Endodermal cell (in vitro differentiated cells): ENCODE measurements around the gene GPR50. TPM values are rescaled to one million over a fixed set of nuclear protein-coding genes. Genes with fewer than 3 reads are reported as not detected.

Experiments used
- DNase-seq: peaks from one replicate; pipeline ENCODE4 v3.0.0-alpha.2; 2017
- H3K27ac ChIP-seq: 2 replicates; pipeline ENCODE4 v1.5.1; 2013; ENCODE audit warnings: mild to moderate bottlenecking, low read depth, low read length, moderate library complexity
- H3K27me3 ChIP-seq: 2 replicates; pipeline ENCODE4 v1.6.1; 2013; ENCODE audit warnings: mild to moderate bottlenecking, low read length, moderate library complexity; ENCODE audit not compliant: insufficient read depth, control insufficient read depth, poor library complexity, severe bottlenecking
- H3K36me3 ChIP-seq: 2 replicates; pipeline ENCODE4 v1.7.0; 2013; ENCODE audit warnings: mild to moderate bottlenecking, low read length, moderate library complexity; ENCODE audit not compliant: control insufficient read depth, insufficient read depth
- H3K4me1 ChIP-seq: one replicate; pipeline ENCODE4 v1.7.0; 2013; ENCODE audit warnings: low read length; ENCODE audit not compliant: control insufficient read depth, insufficient read depth
- H3K4me3 ChIP-seq: 2 replicates; pipeline ENCODE4 v1.5.1; 2013; ENCODE audit warnings: mild to moderate bottlenecking, low read length, moderate library complexity
- H3K9ac ChIP-seq: 2 replicates; pipeline ENCODE4 v1.6.1; 2013; ENCODE audit warnings: mild to moderate bottlenecking, low read length, moderate library complexity; ENCODE audit not compliant: poor library complexity, severe bottlenecking; ENCODE audit errors: extremely low read depth
- H3K9me3 ChIP-seq: 2 replicates; pipeline ENCODE4 v1.6.1; 2013; ENCODE audit warnings: mild to moderate bottlenecking, low read length, moderate library complexity; ENCODE audit not compliant: control insufficient read depth
- H3K27ac Mint-ChIP-seq: 2 replicates; pipeline ENCODE4 v1.8.0; 2020; ENCODE audit warnings: mixed read lengths
- H3K27me3 Mint-ChIP-seq: 2 replicates; pipeline ENCODE4 v1.8.0; 2021; ENCODE audit warnings: mild to moderate bottlenecking, mixed read lengths; ENCODE audit not compliant: insufficient read depth
- H3K36me3 Mint-ChIP-seq: 2 replicates; pipeline ENCODE4 v1.8.0; 2020; ENCODE audit warnings: low read depth, mixed read lengths
- H3K4me1 Mint-ChIP-seq: 2 replicates; pipeline ENCODE4 v1.8.0; 2020; ENCODE audit warnings: mixed read lengths
- H3K4me3 Mint-ChIP-seq: 2 replicates; pipeline ENCODE4 v1.8.0; 2020; ENCODE audit warnings: mild to moderate bottlenecking, moderate library complexity, mixed read lengths
- H3K9me3 Mint-ChIP-seq: 2 replicates; pipeline ENCODE4 v1.8.0; 2020; ENCODE audit warnings: mild to moderate bottlenecking, mixed read lengths
- WGBS, 2 experiments: methylation state at CpG; one replicate each; pipeline versions ENCODE4 v1.1.5 to v1.1.7; 2013; ENCODE audit warnings: missing lambda C conversion rate in 2 of 2, mixed read lengths in 1 of 2; ENCODE audit not compliant: insufficient coverage in 1 of 2, insufficient read length in 1 of 2; 5-methylcytosine and 5-hydroxymethylcytosine counted together
- total RNA-seq, 2 donors: library from RNA; stranded (reverse); fragmentation: NEBNext Ultra II Directional in 1 of 2; extraction: Animal tissue kit (Norgen Biotek cat#: 25700) in 1 of 2; gene quantifications; 2 replicates in 1 of 2; 3 replicates in 1 of 2; pipeline ENCODE4 v1.2.1, GENCODE V29; 2021
- TF ChIP-seq, protein P1 (sequence below): fragments of 200-600 bp; sonication (generic); conservative IDR thresholded peaks from 2 replicates; pipeline ENCODE4 v1.5.0; 2021; ENCODE audit warnings: antibody characterized with exemption, mild to moderate bottlenecking

GPR50 gene
- total RNA-seq, 2 donors from 2014 or later, result 0.18 to 0.70 TPM

DNA sequence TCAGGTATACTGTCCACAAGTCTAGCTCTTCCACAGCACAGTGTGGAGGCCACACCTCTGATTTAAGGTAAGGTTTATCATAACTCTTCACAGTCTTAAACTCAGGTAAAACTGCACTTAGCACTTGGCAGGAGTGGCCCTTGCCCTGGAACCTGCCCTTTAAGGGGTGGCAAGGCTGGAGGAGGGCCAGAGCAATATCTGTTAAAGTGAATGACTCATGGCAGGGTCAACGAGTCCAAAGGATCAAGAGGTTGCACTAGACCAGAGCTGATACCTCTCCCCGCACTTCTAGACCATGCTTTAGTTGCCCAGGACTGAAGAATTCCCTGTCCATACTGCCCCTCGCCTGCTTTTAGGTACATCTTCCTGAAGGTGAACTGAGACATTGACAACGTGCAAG lies 14.7 kb upstream of the GPR50 start:
- H3K36me3 Mint-ChIP-seq, result no peaks in the 10 kb centered on the region
- TF ChIP-seq, protein P1, sequence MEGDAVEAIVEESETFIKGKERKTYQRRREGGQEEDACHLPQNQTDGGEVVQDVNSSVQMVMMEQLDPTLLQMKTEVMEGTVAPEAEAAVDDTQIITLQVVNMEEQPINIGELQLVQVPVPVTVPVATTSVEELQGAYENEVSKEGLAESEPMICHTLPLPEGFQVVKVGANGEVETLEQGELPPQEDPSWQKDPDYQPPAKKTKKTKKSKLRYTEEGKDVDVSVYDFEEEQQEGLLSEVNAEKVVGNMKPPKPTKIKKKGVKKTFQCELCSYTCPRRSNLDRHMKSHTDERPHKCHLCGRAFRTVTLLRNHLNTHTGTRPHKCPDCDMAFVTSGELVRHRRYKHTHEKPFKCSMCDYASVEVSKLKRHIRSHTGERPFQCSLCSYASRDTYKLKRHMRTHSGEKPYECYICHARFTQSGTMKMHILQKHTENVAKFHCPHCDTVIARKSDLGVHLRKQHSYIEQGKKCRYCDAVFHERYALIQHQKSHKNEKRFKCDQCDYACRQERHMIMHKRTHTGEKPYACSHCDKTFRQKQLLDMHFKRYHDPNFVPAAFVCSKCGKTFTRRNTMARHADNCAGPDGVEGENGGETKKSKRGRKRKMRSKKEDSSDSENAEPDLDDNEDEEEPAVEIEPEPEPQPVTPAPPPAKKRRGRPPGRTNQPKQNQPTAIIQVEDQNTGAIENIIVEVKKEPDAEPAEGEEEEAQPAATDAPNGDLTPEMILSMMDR, result no peak
- Histone ChIP-seq H3K9ac (no peak overlapping the region), H3K4me1 (no peaks in the 10 kb centered on the region), H3K36me3 (no peaks in the 10 kb centered on the region), H3K27ac (no peak overlapping the region), H3K27me3 (no peaks in the 10 kb centered on the region), H3K9me3 (no peaks in the 10 kb centered on the region), H3K4me3 (no peak overlapping the region)
- 93 to 100% methylated on average over 1 to 4 of the region's 4 CpGs for WGBS, 2 experiments
- no peaks in the 10 kb centered on the region for H3K4me1 Mint-ChIP-seq
- peaks cover 65% of the 10 kb centered on the region for H3K9me3 Mint-ChIP-seq
- peaks cover 27% of the 10 kb centered on the region for H3K27me3 Mint-ChIP-seq
- no peak for DNase-seq
- H3K4me3 Mint-ChIP-seq, result no peak overlapping the region
- H3K27ac Mint-ChIP-seq, result no peak overlapping the region

DNA sequence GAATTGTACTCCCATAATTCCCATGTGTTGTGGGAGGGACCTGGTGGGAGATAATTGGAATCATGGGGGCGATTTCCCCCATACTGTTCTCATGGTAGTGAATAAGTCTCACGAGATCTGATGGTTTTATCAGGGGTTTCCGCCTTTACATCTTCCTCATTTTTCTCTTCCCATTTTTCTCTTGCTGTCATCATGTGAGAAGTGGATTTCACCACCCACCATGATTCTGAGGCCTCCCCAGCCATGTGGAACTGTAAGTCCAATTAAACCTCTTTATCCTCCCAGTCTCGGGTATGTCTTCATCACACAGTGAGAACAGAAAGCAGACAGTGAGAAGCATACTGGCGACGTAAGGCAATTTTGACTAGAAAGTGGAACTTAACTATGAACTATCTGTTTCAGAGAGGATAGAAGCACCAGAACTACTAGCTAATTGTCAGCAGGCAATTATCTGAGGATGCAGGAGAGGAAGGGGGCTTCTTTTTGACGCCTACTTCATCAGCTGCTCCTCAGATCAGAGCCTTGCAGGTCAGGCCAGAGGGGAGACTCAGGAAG lies 8.5 kb upstream of the GPR50 start:
- Mint-ChIP-seq H3K27ac (no peak overlapping the region), H3K27me3 (peaks cover 36% of the 10 kb centered on the region), H3K4me3 (no peak overlapping the region), H3K36me3 (no peaks in the 10 kb centered on the region), H3K4me1 (no peaks in the 10 kb centered on the region), H3K9me3 (peaks cover 71% of the 10 kb centered on the region)
- no peaks in the 10 kb centered on the region for H3K4me1 ChIP-seq
- H3K4me3 ChIP-seq, result no peak overlapping the region
- H3K27ac ChIP-seq, result no peak overlapping the region
- peaks cover 8% of the 10 kb centered on the region for H3K27me3 ChIP-seq
- H3K36me3 ChIP-seq, result no peaks in the 10 kb centered on the region
- TF ChIP-seq, protein P1, result no peak
- WGBS, 2 experiments, result 96 to 97% methylated on average over 3 to 6 of the region's 7 CpGs
- no peaks in the 10 kb centered on the region for H3K9me3 ChIP-seq
- no peak overlapping the region for H3K9ac ChIP-seq
- DNase-seq, result no peak

DNA sequence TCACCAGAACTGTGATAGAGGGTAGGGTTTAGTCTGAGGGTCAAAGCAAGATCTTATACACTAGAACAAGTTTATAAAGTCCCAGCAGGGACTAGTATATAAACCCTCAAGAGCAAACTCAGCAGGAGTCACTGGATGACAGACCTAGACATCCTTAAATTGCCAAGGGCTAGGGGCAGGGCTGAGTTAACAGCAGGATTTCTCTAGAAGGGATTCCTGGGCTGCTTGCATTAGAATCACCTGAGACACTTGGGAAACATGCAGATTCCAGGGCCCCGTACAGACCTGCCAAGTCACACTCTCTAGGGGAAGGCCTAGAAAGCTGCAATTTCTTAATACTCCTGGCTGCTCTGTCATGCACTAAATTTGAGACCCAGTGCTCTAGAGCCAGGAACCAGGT lies 6.6 kb upstream of the GPR50 start:
- H3K27me3 ChIP-seq, result peaks cover 28% of the 10 kb centered on the region
- H3K9me3 ChIP-seq, result no peaks in the 10 kb centered on the region
- no peaks in the 10 kb centered on the region for H3K36me3 Mint-ChIP-seq
- DNase-seq, result no peak
- no peaks in the 10 kb centered on the region for H3K4me1 Mint-ChIP-seq
- H3K4me3 ChIP-seq, result no peak overlapping the region
- no peaks in the 10 kb centered on the region for H3K36me3 ChIP-seq
- no peak overlapping the region for H3K27ac ChIP-seq
- TF ChIP-seq, protein P1, result no peak
- no peaks in the 10 kb centered on the region for H3K4me1 ChIP-seq
- H3K9me3 Mint-ChIP-seq, result peaks cover 68% of the 10 kb centered on the region
- 89% methylated on average over 1 of the region's 1 CpG; no CpG with 5 or more reads in 1 of the 2 experiments for WGBS, 2 experiments
- H3K9ac ChIP-seq, result no peak overlapping the region
- H3K4me3 Mint-ChIP-seq, result no peak overlapping the region
- H3K27ac Mint-ChIP-seq, result no peak overlapping the region
- H3K27me3 Mint-ChIP-seq, result peaks cover 46% of the 10 kb centered on the region
